KOPT-K1 (cell line): ENCODE data around the gene KIRREL3.

Source experiments
- H3K27ac ChIP-seq: fragments of 200-600 bp; sonication (generic); 2 replicates; pipeline ENCODE4 v1.5.1; 2016; ENCODE audit warnings: antibody characterized with exemption, mild to moderate bottlenecking, low read depth, low read length; ENCODE audit not compliant: poor library complexity, severe bottlenecking
- H3K36me3 ChIP-seq: fragments of 200-600 bp; sonication (generic); 2 replicates; pipeline ENCODE4 v1.5.1; 2017; ENCODE audit warnings: antibody characterized with exemption, mild to moderate bottlenecking, low read length, moderate library complexity; ENCODE audit not compliant: insufficient read depth
- H3K9me3 ChIP-seq: fragments of 200-600 bp; sonication (generic); 2 replicates; pipeline ENCODE4 v1.5.1; 2017; ENCODE audit warnings: antibody characterized with exemption, low read length, mild to moderate bottlenecking; ENCODE audit not compliant: insufficient read depth, poor library complexity, severe bottlenecking

KIRREL3 gene

GRCh38 chr11:126920833-126921232 lies 79.7 kb downstream of the KIRREL3 start:
- Histone ChIP-seq H3K36me3 (no peaks in the 10 kb centered on the region), H3K9me3 (no peaks in the 10 kb centered on the region), H3K27ac (no peak overlapping the region)

- no peaks in the 10 kb centered on the region for H3K36me3 ChIP-seq
- no peaks in the 10 kb centered on the region for H3K9me3 ChIP-seq
- no peak overlapping the region for H3K27ac ChIP-seq
Measured at GRCh38 chr11:126919147-126919823, 81.3 kb downstream of the KIRREL3 start.

- Histone ChIP-seq H3K9me3 (no peaks in the 10 kb centered on the region), H3K36me3 (no peaks in the 10 kb centered on the region), H3K27ac (no peak overlapping the region)
Measured at GRCh38 chr11:126918556-126918955, 82.0 kb downstream of the KIRREL3 start.

- Histone ChIP-seq H3K27ac (no peak overlapping the region), H3K36me3 (no peaks in the 10 kb centered on the region), H3K9me3 (no peaks in the 10 kb centered on the region)
Measured at GRCh38 chr11:126917531-126918204, 82.9 kb downstream of the KIRREL3 start.

GRCh38 chr11:126915430-126915829 lies 85.1 kb downstream of the KIRREL3 start:
- Histone ChIP-seq H3K9me3 (no peaks in the 10 kb centered on the region), H3K36me3 (no peaks in the 10 kb centered on the region), H3K27ac (no peak overlapping the region)

- H3K9me3 ChIP-seq, result no peaks in the 10 kb centered on the region
- H3K36me3 ChIP-seq, result no peaks in the 10 kb centered on the region
- no peak overlapping the region for H3K27ac ChIP-seq
Measured at GRCh38 chr11:126914941-126915340, 85.6 kb downstream of the KIRREL3 start.

GRCh38 chr11:126914166-126914565 lies 86.4 kb downstream of the KIRREL3 start:
- Histone ChIP-seq H3K36me3 (no peaks in the 10 kb centered on the region), H3K27ac (no peak overlapping the region), H3K9me3 (no peaks in the 10 kb centered on the region)

- Histone ChIP-seq H3K9me3 (no peaks in the 10 kb centered on the region), H3K36me3 (no peaks in the 10 kb centered on the region), H3K27ac (no peak overlapping the region)
Measured at GRCh38 chr11:126904520-126904919, 96.0 kb downstream of the KIRREL3 start.

- Histone ChIP-seq H3K27ac (no peak overlapping the region), H3K36me3 (no peaks in the 10 kb centered on the region), H3K9me3 (peaks cover 3% of the 10 kb centered on the region)
Measured at GRCh38 chr11:126901783-126902182, 98.8 kb downstream of the KIRREL3 start.

- Histone ChIP-seq H3K36me3 (no peaks in the 10 kb centered on the region), H3K27ac (no peak overlapping the region), H3K9me3 (peaks cover 18% of the 10 kb centered on the region)
Measured at GRCh38 chr11:126899961-126900748, 100.4 kb downstream of the KIRREL3 start.

GRCh38 chr11:126898802-126899201 lies 101.8 kb downstream of the KIRREL3 start:
- H3K9me3 ChIP-seq, result peaks cover 18% of the 10 kb centered on the region
- no peaks in the 10 kb centered on the region for H3K36me3 ChIP-seq
- H3K27ac ChIP-seq, result no peak overlapping the region

GRCh38 chr11:126897430-126897829 lies 103.1 kb downstream of the KIRREL3 start:
- no peak overlapping the region for H3K27ac ChIP-seq
- no peaks in the 10 kb centered on the region for H3K36me3 ChIP-seq
- H3K9me3 ChIP-seq, result peaks cover 18% of the 10 kb centered on the region

- peaks cover 18% of the 10 kb centered on the region for H3K9me3 ChIP-seq
- no peaks in the 10 kb centered on the region for H3K36me3 ChIP-seq
- no peak overlapping the region for H3K27ac ChIP-seq
Measured at GRCh38 chr11:126896025-126896424, 104.5 kb downstream of the KIRREL3 start.

GRCh38 chr11:126893796-126894195 lies 106.8 kb downstream of the KIRREL3 start:
- Histone ChIP-seq H3K9me3 (peaks cover 18% of the 10 kb centered on the region), H3K27ac (peak overlapping the region; percentile 62)

GRCh38 chr11:126892756-126893155 lies 107.8 kb downstream of the KIRREL3 start:
- Histone ChIP-seq H3K36me3 (no peaks in the 10 kb centered on the region), H3K27ac (no peak overlapping the region), H3K9me3 (peaks cover 18% of the 10 kb centered on the region)

More at GRCh38 chr11:126893796-126894195, 106.8 kb downstream of the KIRREL3 start:
- H3K36me3 ChIP-seq, result no peaks in the 10 kb centered on the region
